Inflammatory macrophage treated with lipopolysaccharide for 1 hour (primary cell): ENCODE data around the gene YWHAQ.
A peak's percentile ranks its signal among the peaks of the same experiment; 100 is the strongest.

Experiments
- DNase-seq, 2 donors: peaks; one replicate each; pipeline ENCODE4 v3.0.0-alpha.2; 2020 to 2022

YWHAQ gene

GRCh38 chr2:9654452-9655100 lies 23.8 kb upstream of the YWHAQ start:
- DNase-seq, result no peak

DNA sequence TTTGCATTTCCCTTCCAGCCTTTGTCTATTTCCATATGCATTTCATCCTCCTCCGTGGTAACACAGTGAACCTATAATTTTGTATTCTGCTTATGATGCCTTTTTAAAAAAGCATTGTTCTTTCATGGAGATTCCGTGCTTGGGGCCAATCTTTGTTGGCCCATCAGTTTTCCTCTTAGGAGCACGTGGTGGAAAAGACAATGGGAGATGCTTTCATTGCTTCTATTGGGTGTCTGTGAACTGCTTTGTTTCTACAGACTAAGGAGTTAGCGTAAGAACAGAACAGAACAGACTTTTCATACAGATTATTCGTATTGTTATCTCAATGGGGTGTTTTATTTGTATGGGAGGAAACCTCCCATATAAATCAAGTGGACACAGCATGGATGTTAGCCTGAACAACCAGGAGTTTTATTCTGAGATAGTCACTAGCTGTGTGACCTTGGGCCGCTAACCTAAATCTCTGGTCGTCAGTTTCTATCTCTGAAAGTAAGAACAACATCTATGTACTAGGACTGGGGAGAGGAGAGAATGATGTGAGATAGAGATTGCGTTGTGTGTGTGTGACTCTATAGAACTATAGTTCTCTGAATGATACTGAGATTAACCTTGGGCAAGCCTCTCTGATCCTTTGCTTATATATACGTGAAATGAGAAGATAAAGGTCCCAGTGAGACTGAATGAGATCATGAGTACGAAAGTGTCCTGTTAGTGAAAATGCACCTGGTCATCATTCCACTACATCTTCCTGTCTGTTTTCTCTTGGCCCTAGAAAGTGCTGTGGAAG lies 22.9 kb upstream of the YWHAQ start:
- DNase-seq, result no peak

DNA sequence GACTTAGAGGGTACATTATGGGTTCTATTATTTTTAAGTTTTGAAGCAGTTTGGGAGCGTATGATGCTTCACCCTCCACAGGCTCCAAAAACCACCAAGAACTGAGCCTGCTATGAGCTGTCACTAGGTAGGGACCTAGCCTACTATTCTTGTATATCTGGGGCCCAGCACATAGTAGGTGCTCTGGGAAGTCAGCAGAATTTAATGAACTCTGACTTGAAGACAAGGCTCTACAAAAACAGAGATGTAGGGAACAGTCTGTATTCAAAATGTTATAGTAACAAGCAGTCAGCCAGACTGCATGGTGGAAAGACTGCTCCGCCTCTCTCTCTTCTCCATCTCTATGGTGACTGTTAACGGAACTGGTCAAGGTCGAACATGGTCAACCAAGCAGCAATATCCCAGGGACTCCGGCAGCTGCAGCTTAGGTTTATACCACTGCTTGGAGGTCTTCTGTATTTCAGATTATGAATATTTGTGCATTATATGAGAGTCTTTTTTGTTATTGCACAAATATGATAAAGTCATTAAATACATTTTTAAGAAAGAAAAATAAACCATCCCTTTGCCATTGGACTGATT lies 22.2 kb upstream of the YWHAQ start:
- DNase-seq, result no peak

- DNase-seq, result no peak
Observed at GRCh38 chr2:9652267-9652666, 21.5 kb upstream of the YWHAQ start.

DNA sequence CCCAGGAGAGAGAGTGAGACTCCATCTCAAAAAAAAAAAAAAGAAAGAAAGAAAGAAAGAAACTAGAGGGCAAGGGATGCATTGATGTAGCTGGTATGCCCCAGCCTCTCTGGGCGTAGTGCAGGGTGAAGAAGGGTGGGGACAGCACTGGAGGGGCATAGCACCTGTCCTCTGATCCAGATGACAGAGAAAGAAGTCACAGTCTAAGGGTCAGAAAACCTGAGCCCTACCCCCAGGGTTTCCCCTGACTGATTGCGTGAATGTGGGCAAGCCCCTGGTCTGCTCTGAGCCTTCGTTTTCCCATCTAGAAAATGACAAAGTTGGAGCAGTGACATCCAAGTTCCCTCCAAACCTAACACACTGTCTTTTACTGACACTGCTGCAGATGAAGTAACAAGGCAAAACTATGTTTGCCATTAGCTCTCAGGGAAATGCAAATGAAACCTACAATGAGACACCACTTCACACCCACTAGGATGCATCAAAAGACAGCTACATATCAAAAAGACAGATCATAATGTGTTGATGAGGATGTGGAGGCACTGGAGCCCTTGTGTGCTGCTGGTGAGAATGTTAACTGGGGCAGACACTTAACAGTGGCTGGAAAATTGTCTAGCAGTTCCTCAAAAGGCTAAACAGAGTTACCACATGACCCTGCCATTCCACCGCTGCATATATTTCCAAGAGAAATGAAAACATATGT lies 19.5 kb upstream of the YWHAQ start:
- DNase-seq, result no peak

GRCh38 chr2:9649261-9649660 lies 18.5 kb upstream of the YWHAQ start:
- no peak for DNase-seq

GRCh38 chr2:9648821-9649220 lies 18.0 kb upstream of the YWHAQ start:
- no peak for DNase-seq

- no peak for DNase-seq
Observed at GRCh38 chr2:9647884-9648283, 17.1 kb upstream of the YWHAQ start.

GRCh38 chr2:9646196-9647030 lies 15.6 kb upstream of the YWHAQ start:
- DNase-seq, result no peak

DNA sequence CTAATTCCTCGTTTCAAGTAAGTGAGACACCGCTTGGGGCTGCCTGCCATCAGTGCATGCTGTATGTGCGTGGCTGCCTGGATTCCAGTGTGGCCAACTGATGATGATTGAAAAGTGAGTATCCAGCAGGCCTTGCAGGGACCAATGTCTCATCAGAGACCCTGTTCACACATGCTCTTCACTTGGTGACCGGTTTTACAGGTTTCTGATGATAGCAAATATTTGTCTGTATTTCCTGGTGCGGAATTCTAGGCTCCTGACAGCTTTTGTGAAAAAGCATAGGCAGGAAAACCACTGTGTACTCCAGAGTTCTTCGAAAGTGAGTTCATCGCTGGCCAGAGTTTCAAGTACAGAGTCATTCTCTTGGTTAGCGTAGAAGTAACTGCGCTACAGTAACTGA lies 13.8 kb upstream of the YWHAQ start:
- no peak for DNase-seq

- no peak for DNase-seq
Observed at GRCh38 chr2:9644021-9644420, 13.2 kb upstream of the YWHAQ start.

DNA sequence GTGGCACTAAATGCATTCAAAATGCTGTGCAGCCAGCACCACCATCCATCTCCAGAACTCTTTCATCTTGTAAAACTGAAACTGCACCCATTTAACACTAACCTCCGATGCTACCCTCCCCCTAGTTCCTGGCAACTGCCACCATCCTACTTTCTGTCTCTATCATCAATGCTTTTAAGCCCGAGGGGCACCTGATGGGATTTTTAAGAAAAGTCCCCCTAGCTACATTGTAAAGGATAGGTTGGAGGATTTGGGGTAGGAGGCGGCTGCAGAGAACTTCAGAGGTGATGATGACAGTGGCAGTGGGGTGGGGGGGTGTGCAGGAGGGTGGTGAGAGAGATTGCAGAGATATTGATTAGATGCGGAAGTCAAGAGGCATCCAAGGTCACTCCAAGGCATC lies 10.8 kb upstream of the YWHAQ start:
- no peak for DNase-seq

DNA sequence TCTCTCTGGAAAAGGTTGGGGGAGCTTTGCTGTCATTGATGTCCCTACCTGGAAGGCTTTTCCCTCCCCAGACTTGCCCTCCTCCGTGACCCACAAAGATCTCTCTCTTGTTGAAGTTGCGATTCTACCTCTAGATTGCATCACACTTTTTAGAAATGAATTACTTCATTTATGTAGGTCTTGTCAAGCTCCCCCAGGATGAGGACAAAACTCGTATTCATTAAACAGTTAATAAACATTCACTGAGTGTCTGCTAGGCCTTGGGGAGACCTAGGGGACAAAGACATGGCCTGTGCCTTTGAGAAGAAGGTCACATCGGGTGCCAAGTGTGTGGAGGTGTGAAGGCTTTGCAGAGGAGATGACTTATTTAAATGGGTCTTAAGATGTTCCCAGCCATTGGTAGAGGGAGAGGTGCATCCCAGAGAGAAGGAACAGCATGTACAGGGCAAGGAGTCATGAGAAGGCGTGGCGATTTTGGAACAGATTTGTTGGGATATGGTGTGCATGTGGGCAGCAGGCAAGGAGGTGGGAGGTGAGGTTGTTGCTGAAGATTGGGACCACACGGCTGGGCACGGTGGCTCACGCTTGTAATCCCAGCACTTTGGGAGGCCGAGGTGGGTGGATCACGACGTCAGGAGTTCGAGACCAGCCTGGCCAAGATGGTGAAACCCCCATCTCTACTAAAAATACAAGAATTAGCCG lies 9.8 kb upstream of the YWHAQ start:
- DNase-seq, result no peak

GRCh38 chr2:9639740-9640343 lies 9.0 kb upstream of the YWHAQ start:
- no peak for DNase-seq

DNA sequence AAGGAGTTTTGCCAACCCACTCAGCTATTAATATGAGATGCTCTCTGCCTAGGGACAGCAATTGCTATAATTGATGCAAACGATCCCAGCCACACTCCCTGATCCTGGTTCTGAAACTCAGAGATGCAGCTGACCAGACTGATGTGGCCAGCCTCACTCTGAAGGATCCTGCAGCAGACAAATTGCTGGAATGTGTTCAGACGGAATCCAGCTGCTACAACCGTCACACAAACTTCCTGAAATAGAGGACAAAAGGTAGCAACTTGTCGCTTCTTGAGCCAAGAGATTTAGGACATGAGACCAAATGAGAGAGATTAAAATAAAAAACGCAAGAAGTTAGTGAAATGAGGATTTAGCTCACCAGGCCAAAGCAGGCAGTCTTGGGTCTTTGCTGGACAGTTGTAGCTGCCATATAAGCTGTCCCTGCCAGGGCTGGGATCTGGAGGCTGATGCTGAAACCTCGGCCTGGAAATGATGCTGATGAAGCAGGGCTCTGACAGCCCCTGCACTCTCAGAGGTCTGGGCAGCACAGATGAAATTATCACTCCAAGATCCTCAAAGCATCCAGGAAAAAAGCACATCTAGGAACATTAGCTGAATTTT lies 8.3 kb upstream of the YWHAQ start:
- DNase-seq, result no peak

GRCh38 chr2:9638532-9638931 lies 7.7 kb upstream of the YWHAQ start:
- peak in 1 of 2 donors; percentile 12 for DNase-seq

- DNase-seq, result no peak
Observed at GRCh38 chr2:9637330-9637729, 6.5 kb upstream of the YWHAQ start.

- DNase-seq, result no peak
Observed at GRCh38 chr2:9634133-9634532, 3.3 kb upstream of the YWHAQ start.

- no peak for DNase-seq
Observed at GRCh38 chr2:9631878-9632700, 1.3 kb upstream of the YWHAQ start.

GRCh38 chr2:9631553-9631819 lies 689 bp upstream of the YWHAQ start:
- peak in 1 of 2 donors; percentile 21 for DNase-seq
